Fibroblast of the aortic adventitia (primary cell): ENCODE data around the gene PYM1. TPM values are rescaled to one million over a fixed set of nuclear protein-coding genes. Genes with fewer than 3 reads are reported as not detected.
A peak's percentile ranks its signal among the peaks of the same experiment; 100 is the strongest.
"Not testable (repeated sequence)": the region's sequence is repeated elsewhere in the genome, so short reads cannot be mapped to it uniquely, and the experiment has no call there.

Source experiments
- DNase-seq: peaks from one replicate; pipeline ENCODE4 v3.0.0-alpha.2; 2010; ENCODE audit warnings: low read depth
- H3K4me3 ChIP-seq: 2 replicates; pipeline ENCODE4 v1.5.1; 2011; ENCODE audit warnings: low read depth, mild to moderate bottlenecking, control low read depth, low read length, moderate library complexity
- CTCF ChIP-seq: IDR thresholded peaks from 2 replicates; pipeline ENCODE4 v1.5.1; 2011; ENCODE audit warnings: mild to moderate bottlenecking, low read length, control low read depth, inconsistent platforms; ENCODE audit not compliant: insufficient read depth
- total RNA-seq: library from RNA; depleted of rRNA; stranded (reverse); fragments of >200 nt; gene quantifications from 2 replicates; pipeline ENCODE4 v1.2.3, GENCODE V29; 2012; ENCODE audit warnings: low replicate concordance

PYM1 gene
- total RNA-seq, 1 donor: 23.3 TPM

- DNase-seq: no peak
- no peak overlapping the region for H3K4me3 ChIP-seq
- TF ChIP-seq CTCF: no peak
Observed at GRCh38 chr12:55865327-55865726, 62.4 kb downstream of the PYM1 start.

GRCh38 chr12:55862931-55863330 is 64.8 kb downstream of the PYM1 start:
- H3K4me3 ChIP-seq, DNase-seq: not testable (repeated sequence)

- TF ChIP-seq CTCF: no peak
- no peak overlapping the region for H3K4me3 ChIP-seq
- DNase-seq: peak; percentile 60
Observed at GRCh38 chr12:55862286-55862685, 65.4 kb downstream of the PYM1 start.

- H3K4me3 ChIP-seq: no peak overlapping the region
- TF ChIP-seq CTCF: no peak
- no peak for DNase-seq
Observed at GRCh38 chr12:55861871-55862270, 65.8 kb downstream of the PYM1 start.

GRCh38 chr12:55861396-55861795 is 66.3 kb downstream of the PYM1 start:
- no peak for DNase-seq
- TF ChIP-seq CTCF: no peak
- H3K4me3 ChIP-seq: no peak overlapping the region

GRCh38 chr12:55852740-55853139 is 75.0 kb downstream of the PYM1 start:
- no peak overlapping the region for H3K4me3 ChIP-seq
- DNase-seq: no peak
- TF ChIP-seq CTCF: no peak

Other genes starting within 250 kb of the PYM1 start
- 13.9 and 37.6 TPM in 2 replicates for gene ITGA7, start 220.0 kb downstream of the PYM1 start, total RNA-seq
- 64.1 and 70.2 TPM in 2 replicates for gene BLOC1S1, start 211.8 kb downstream of the PYM1 start, total RNA-seq
- gene RDH5, start 207.5 kb downstream of the PYM1 start, total RNA-seq: 13.3 and 17.7 TPM in 2 replicates
- gene CD63, start 198.9 kb downstream of the PYM1 start, total RNA-seq: 2,365 and 6,536 TPM in 2 replicates
- 2.4 and 4.7 TPM in 2 replicates for gene GDF11, start 184.8 kb downstream of the PYM1 start, total RNA-seq
- 84.6 and 165 TPM in 2 replicates for gene SARNP, start 110.2 kb downstream of the PYM1 start, total RNA-seq
- gene ORMDL2, start 109.9 kb downstream of the PYM1 start, total RNA-seq: 7.6 and 16.9 TPM in 2 replicates
- gene DNAJC14, start 98.3 kb downstream of the PYM1 start, total RNA-seq: 26.4 and 48.3 TPM in 2 replicates
- 9.7 and 11.1 TPM in 2 replicates for gene MMP19, start 85.0 kb downstream of the PYM1 start, total RNA-seq
- 50.6 and 62.1 TPM in 2 replicates for gene DGKA, start 3.3 kb upstream of the PYM1 start, total RNA-seq
- 0.27 and 0.82 TPM in 2 replicates for gene PMEL, start 38.1 kb upstream of the PYM1 start, total RNA-seq
- 8.5 and 38.5 TPM in 2 replicates for gene CDK2, start 38.9 kb upstream of the PYM1 start, total RNA-seq
- 47.8 and 75.2 TPM in 2 replicates for gene RAB5B, start 46.2 kb upstream of the PYM1 start, total RNA-seq
- gene SUOX, start 69.4 kb upstream of the PYM1 start, total RNA-seq: 20.4 and 40.4 TPM in 2 replicates
- 0.65 and 3.4 TPM in 2 replicates for gene IKZF4, start 93.1 kb upstream of the PYM1 start, total RNA-seq
- 321 and 893 TPM in 2 replicates for gene RPS26, start 114.0 kb upstream of the PYM1 start, total RNA-seq
- gene ERBB3, start 152.3 kb upstream of the PYM1 start, total RNA-seq: 1.2 and 1.5 TPM in 2 replicates
- gene PA2G4, start 176.7 kb upstream of the PYM1 start, total RNA-seq: 102 and 141 TPM in 2 replicates
- gene RPL41, start 188.7 kb upstream of the PYM1 start, total RNA-seq: 2,772 and 12,570 TPM in 2 replicates
- gene ZC3H10, start 190.4 kb upstream of the PYM1 start, total RNA-seq: 5.9 and 7.3 TPM in 2 replicates
- 207 and 267 TPM in 2 replicates for gene ESYT1, start 200.4 kb upstream of the PYM1 start, total RNA-seq
- 74.2 and 125 TPM in 2 replicates for gene MYL6B, start 224.7 kb upstream of the PYM1 start, total RNA-seq
- gene MYL6, start 230.5 kb upstream of the PYM1 start, total RNA-seq: 1,047 and 1,209 TPM in 2 replicates